ENCODE measurements around the gene PIP4K2C.

- TF ChIP-seq CTCF (IDR thresholded peaks at IDR 0.05; ENCODE audit: insufficient read depth, low read length, poor library complexity, severe bottlenecking) (no peak), EZH2phosphoT487 (conservative IDR thresholded peaks at IDR 0.05; ENCODE audit: low read length) (no peak)
Observed at GRCh38 chr12:57558864-57559263, 32.1 kb upstream of the PIP4K2C start.
